Right atrium auricular region (tissue), 2 donors: ENCODE measurements around the gene ATAD1. TPM values are rescaled to one million over a fixed set of nuclear protein-coding genes. Genes with fewer than 3 reads are reported as not detected.
"Not testable (repeated sequence)": the region's sequence is repeated elsewhere in the genome, so short reads cannot be mapped to it uniquely, and the experiment has no call there.

Experiments used
- DNase-seq: peaks from one replicate; pipeline ENCODE4 v3.0.0-alpha.2; 2019; ENCODE audit warnings: low spot score
- H3K27ac ChIP-seq, 2 donors: fragments of 200-600 bp; sonication (generic); 1 replicate in 1 of 2; 2 replicates in 1 of 2; pipeline ENCODE4 v1.5.1; 2016 to 2019
- H3K27me3 ChIP-seq, 2 donors: fragments of 200-600 bp; sonication (generic); one replicate each; pipeline versions ENCODE4 v1.5.1 to v1.6.0; 2017 to 2019
- H3K36me3 ChIP-seq: fragments of 200-600 bp; sonication (generic); one replicate; pipeline ENCODE4 v1.5.1; 2016
- H3K4me1 ChIP-seq, 2 donors: fragments of 200-600 bp; sonication (generic); one replicate each; pipeline versions ENCODE4 v1.5.1 to v1.6.0; 2017 to 2019
- H3K4me3 ChIP-seq, 2 donors: fragments of 200-600 bp; sonication (generic); 1 replicate in 1 of 2; 2 replicates in 1 of 2; pipeline ENCODE4 v1.5.1; 2017 to 2019; ENCODE audit warnings: mild to moderate bottlenecking in 1 of 2, moderate library complexity in 1 of 2
- H3K9me3 ChIP-seq, 2 donors: fragments of 200-600 bp; sonication (generic); one replicate each; pipeline ENCODE4 v1.5.1; 2019
- total RNA-seq, 2 donors: library from RNA; depleted of rRNA; stranded (reverse); fragments of >200 nt; gene quantifications; one replicate each; pipeline ENCODE4 v1.1.0, GENCODE V29; 2016
- TF ChIP-seq, protein P1 (sequence below), 2 donors: fragments of 200-600 bp; sonication (generic); IDR thresholded peaks; one replicate each; pipeline ENCODE4 v1.5.1; 2019; ENCODE audit warnings: antibody characterized with exemption in 2 of 2

Gene ATAD1
- total RNA-seq, 2 donors from 2014 or later, result 59.5 to 80.3 TPM

DNA sequence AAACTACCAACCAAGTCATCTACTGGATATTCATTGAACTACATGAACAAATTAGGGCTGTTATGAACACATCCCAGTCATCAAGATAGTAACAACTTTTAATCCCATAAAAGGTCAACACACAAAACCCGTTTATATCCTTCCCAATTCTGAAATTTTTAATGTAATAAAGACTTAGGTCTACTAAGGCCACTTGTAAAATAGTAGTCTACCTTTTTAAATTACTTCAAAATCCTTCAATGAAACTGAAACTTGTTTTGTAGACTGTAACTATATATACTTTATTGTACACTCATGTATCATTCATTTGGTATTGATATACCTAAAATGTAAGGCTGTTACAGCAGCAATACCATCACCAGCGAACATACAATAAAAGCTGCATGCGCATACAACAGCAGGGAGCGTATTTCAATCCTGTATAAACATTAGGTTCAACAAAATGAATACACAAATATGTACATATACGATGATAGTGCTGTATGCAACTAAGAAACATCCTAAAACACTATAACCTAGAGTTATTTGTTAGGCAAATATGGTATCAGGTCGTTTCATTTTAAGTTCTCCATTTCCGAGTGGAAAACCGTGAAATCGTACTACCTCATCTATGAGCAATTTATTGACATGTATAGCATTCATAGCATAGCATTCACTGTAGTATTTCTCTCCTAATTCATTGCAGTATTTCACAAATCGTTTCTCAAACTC lies 973 bp downstream of the ATAD1 start:
- Histone ChIP-seq H3K4me1 (peaks cover 0 to 20% of the 10 kb centered on the region in 2 donors), H3K9me3 (no peaks in the 10 kb centered on the region), H3K36me3 (peaks cover 10% of the 10 kb centered on the region), H3K4me3 (peak overlapping the region; percentile 69 to 77), H3K27me3 (no peaks in the 10 kb centered on the region), H3K27ac (peak overlapping the region; percentile 88 to 91)
- TF ChIP-seq, protein P1, sequence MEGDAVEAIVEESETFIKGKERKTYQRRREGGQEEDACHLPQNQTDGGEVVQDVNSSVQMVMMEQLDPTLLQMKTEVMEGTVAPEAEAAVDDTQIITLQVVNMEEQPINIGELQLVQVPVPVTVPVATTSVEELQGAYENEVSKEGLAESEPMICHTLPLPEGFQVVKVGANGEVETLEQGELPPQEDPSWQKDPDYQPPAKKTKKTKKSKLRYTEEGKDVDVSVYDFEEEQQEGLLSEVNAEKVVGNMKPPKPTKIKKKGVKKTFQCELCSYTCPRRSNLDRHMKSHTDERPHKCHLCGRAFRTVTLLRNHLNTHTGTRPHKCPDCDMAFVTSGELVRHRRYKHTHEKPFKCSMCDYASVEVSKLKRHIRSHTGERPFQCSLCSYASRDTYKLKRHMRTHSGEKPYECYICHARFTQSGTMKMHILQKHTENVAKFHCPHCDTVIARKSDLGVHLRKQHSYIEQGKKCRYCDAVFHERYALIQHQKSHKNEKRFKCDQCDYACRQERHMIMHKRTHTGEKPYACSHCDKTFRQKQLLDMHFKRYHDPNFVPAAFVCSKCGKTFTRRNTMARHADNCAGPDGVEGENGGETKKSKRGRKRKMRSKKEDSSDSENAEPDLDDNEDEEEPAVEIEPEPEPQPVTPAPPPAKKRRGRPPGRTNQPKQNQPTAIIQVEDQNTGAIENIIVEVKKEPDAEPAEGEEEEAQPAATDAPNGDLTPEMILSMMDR (IDR thresholded peaks at IDR 0.05), result no peak
- no peak for DNase-seq

DNA sequence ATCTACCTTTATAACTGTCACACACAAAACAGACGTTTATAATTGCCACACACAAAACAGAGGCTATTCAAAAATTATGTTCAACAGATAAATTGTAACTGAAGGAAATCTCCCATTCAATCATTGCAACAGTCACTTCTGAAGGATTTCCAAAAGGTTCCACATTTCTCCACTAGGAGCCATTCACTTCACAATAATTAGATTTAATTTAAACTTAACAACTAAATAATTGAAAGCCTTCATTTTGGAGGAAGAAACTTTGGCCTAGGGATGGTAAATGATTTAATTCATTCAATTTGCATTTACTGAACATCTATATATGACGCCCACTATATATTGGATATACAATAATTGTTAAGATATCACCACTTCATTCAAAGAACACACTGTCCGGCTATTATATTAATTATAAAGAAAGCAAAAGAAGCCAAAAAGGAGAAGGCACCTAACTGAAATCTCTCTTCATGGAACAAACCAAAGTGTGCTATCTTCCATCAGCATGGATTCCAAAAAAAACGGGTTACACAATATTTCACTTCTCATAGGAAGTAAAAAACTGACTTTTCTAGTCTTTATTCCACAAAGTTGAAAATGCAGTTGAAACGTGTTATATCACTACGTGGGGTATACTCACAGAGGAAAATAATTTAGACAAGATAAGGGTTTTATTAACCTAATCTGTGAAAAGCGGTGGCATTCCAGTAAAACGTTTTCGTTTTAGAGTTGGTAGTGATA lies 1.7 kb downstream of the ATAD1 start:
- no peaks in the 10 kb centered on the region for H3K27me3 ChIP-seq

DNA sequence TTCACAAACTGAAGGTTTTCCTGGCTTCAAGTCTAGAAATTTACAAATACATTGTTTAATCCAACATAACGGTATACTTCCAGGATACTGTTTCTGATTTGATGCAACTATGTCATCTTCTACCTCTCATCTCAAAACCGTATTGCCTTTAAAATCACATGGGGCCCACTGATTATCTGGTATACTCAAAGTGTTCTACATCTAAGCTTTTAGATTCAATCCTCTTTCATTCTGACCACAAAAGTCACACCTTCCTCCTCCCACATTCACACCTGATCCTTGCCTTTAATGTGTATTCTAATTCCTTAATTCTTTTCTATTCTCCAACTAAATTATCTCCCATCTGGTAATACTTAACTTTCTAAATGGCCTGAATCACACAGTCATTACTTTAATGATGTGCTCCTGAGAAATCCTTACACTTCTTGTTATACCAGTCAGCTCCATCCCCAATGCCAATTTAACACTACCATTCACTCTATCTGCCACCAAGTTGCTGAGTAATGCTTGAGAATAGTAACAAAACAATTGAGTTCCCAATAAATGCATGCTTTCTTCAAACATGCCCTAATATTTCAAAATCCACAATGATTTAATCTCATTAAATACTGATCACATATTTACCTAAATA lies 13.0 kb downstream of the ATAD1 start:
- no peak for DNase-seq
- Histone ChIP-seq H3K27me3 (no peaks in the 10 kb centered on the region), H3K4me3 (no peak overlapping the region), H3K27ac (no peak overlapping the region), H3K36me3 (peaks cover 10% of the 10 kb centered on the region), H3K9me3 (peaks cover 0 to 6% of the 10 kb centered on the region in 2 donors), H3K4me1 (peaks cover 0 to 9% of the 10 kb centered on the region in 2 donors)
- TF ChIP-seq, protein P1 (IDR thresholded peaks at IDR 0.05), result no peak

More for the DNA sequence above, 1.7 kb downstream of the ATAD1 start:
- peak overlapping the region; percentile 88 to 91 for H3K27ac ChIP-seq
- H3K9me3 ChIP-seq, result no peaks in the 10 kb centered on the region
- peak overlapping the region; percentile 69 to 77 for H3K4me3 ChIP-seq
- TF ChIP-seq, protein P1 (IDR thresholded peaks at IDR 0.05), result no peak
- peaks cover 0 to 20% of the 10 kb centered on the region in 2 donors for H3K4me1 ChIP-seq
- no peak for DNase-seq
- H3K36me3 ChIP-seq, result peaks cover 11% of the 10 kb centered on the region

DNA sequence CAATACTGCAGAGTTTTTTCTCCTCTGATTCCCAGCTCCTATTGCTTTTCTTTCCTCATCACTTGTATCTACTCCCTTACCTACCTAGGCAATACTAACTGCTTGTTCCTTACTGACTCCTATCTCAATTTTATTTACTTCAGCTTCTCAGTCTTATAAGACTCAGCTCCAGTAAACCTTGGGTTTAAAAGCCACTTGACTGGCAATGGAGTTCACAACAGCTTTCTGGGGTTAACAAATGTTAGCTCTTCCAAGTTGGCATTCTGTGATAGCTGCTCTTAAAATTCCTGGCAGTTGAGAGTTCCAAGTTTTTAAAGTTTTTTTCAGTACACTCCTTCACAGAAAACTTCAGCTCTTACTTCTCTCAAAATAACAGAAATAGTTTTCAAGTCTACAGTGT lies 14.2 kb downstream of the ATAD1 start:
- Histone ChIP-seq H3K4me1 (peaks cover 0 to 9% of the 10 kb centered on the region in 2 donors), H3K9me3 (peaks cover 0 to 6% of the 10 kb centered on the region in 2 donors), H3K27me3 (no peaks in the 10 kb centered on the region), H3K4me3 (no peak overlapping the region), H3K27ac (peak overlapping the region in 1 of 2 donors; percentile 54), H3K36me3 (peaks cover 4% of the 10 kb centered on the region)
- TF ChIP-seq, protein P1 (IDR thresholded peaks at IDR 0.05), result no peak
- no peak for DNase-seq

DNA sequence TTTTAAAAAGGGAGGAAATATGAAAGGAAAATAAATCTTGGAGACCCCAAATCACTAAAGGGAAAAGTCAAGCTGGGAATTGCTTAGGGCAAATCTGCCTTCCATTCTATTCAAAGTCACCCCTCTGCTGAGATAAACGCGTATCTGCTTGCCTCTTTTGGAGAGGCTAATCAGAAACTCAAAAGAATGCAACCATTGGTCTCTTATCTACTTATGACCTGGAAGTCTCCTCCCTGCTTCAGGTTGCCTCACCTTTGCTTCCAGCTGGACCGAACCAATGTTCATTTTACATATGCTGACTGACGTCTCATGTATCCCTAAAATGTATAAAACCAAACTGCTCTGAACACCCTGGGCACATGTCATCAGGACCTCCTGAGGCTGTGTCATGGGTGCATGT lies 14.7 kb downstream of the ATAD1 start:
- Histone ChIP-seq H3K27me3 (no peaks in the 10 kb centered on the region), H3K4me1 (peaks cover 0 to 9% of the 10 kb centered on the region in 2 donors), H3K4me3 (no peak overlapping the region), H3K36me3 (no peaks in the 10 kb centered on the region), H3K27ac (peak overlapping the region in 1 of 2 donors; percentile 54), H3K9me3 (peaks cover 0 to 6% of the 10 kb centered on the region in 2 donors)
- TF ChIP-seq, protein P1 (IDR thresholded peaks at IDR 0.05), result no peak
- no peak for DNase-seq

DNA sequence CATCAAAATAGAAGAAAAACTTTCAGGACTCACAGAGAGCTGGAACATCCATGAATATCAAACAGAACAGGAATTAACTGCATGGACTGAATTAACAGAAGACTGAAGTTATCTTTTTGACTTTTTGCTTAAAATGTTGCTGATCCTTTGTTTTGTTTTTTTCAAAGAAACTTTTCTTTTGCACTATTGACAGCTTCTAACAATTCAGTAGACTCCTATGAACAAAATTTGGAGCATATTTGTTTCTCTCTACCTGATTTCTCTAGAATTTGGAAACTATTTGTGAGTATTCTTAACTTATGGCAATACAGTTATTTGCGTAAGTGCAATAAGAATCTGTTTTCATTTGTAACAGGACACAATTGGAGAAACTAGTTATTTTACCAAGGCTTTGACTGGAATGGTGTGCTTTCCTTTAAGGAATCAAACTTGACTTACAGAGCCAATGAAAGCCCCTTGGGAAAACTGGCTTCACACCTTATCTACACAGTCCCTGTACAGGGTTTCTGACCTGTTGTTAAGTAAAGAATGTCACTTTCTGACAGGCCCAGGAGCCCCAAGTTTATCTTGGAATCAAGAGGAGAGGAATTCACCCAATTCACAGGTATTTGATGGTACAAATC lies 16.1 kb downstream of the ATAD1 start:
- not testable (repeated sequence) for H3K9me3 ChIP-seq, DNase-seq, H3K4me3 ChIP-seq, H3K27me3 ChIP-seq, H3K36me3 ChIP-seq
- Histone ChIP-seq H3K4me1 (peaks cover 0 to 13% of the 10 kb centered on the region in 2 donors), H3K27ac (peak overlapping the region in 1 of 2 donors; percentile 54)
